HG02571 (cell line): ENCODE data around the gene TMEM237.
"Not testable (repeated sequence)": the region's sequence is repeated elsewhere in the genome, so short reads cannot be mapped to it uniquely, and the experiment has no call there.

Experiments used
- ATAC-seq: cut with Tn5 transposase; IDR thresholded peaks from one replicate; pipeline ENCODE4 v1.9.1; 2021; ENCODE audit warnings: mild to moderate bottlenecking, moderate library complexity; ENCODE audit not compliant: unreplicated experiment

TMEM237 gene

DNA sequence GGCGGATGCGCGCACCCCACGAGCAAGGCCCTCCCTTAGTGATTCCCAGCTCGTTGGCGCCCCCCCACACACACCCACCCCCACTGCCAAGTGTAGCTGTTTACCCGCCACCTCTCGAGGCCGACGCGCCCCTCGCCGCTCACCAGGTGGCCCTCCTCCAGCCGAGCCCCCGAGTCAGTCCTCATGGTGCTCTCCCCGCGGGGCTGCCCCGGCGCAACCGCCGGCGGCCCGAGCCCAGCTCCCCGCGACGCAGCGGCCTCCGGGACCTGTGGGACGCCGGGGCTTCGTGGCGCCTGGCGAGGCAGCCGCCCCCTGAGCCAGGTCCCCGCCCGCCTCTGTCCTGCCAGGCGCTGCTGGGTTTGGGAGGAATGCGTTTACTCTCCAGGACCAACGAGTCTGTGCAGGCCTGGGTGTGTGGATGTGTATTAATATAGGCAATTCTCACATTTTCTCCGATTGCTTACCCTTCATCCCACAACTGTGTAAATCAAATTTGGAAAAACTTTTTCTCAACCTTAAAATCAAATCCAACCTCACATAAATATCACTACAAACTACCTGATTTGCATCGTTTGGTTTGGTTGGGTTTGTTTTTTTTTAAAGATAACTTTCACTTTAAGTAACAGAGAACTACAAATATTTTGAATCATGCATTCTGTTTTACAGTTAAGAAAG is at the start of gene TMEM237:
Gene TMEM237 (minus strand): TSS at position 288 of the 675 bp plus-strand sequence. CDS start 103 bp downstream, at position 185.
- ATAC-seq = peak; percentile 51

DNA sequence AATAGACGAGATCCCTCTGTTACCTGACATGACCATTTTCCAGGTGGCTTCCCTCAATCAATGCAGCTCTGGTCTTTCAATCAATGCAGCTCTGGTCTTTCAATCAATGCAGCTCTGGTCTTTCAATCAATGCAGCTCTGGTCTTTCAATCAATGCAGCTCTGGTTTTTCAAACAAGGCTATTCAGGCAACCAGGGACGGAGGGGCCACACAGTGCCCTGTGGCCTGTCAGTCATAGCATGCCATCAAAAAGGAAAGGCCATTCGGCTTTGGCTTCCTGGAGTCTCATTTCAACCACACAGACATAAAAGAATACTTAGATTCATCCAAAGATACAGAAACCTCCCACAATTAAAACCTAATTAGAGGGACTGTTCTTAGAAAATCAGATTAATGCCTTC is 41.9 kb upstream of the TMEM237 start:
- ATAC-seq = no peak

DNA sequence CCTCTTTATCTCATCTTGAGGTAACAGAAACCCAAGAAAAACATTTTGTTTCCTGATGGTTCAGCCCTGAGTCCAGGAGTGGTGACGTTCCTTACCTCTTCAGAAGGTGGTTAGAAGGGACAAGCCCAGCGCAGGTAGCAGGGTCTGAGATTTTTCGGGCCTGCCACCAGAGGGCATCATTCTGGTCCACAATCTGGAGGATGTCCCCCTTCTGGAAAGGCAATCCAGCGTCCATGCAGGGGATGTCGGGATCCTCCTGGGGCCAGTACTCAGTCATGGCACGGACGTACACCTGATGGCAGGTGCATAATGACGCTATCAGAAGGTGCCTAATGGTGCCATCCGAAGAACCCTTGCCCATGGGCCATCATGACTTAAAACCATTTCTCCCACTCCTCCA is 37.4 kb upstream of the TMEM237 start:
- no peak for ATAC-seq

DNA sequence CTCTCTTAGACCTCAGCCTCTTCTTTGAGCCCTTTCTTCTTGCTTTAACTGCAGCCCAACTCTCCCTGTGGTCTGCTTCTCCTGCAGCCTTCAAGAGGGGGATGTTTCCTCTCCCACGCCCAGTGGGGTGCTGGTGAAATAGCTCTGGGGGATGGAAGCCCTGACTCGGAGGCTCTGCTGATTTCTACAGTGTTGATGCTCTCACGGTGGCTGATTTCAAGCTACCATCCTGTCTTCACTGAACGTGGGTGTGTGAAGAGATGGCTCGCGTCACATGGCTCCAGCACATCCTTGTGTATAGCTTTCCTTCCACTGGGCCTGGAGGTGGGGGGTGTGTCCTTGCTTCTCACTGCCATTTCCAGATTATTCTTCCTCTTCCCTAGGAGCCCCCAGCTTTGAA is 35.1 kb upstream of the TMEM237 start:
- no peak for ATAC-seq

DNA sequence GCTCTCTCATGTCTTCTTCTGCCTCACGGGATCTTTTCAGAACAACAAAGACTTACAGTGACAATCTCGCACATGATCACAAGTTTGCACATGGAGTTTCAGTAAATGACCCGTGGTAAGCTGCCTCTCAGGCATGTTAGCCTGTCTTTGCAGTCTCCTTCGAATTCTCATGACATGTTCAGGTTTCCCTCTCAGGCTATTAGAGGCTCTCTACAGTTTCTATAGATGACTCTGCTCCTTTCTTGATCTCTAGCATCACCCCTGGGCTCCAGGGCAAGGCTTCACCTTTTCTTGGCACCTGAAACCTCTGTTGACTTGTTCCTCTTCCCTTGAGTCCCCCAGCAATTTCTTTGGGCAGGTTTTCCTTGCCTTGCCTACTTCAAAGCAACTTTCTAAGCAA is 32.2 kb upstream of the TMEM237 start:
- ATAC-seq = no peak

GRCh38 chr2:201674794-201675193 is 31.5 kb upstream of the TMEM237 start:
- no peak for ATAC-seq

DNA sequence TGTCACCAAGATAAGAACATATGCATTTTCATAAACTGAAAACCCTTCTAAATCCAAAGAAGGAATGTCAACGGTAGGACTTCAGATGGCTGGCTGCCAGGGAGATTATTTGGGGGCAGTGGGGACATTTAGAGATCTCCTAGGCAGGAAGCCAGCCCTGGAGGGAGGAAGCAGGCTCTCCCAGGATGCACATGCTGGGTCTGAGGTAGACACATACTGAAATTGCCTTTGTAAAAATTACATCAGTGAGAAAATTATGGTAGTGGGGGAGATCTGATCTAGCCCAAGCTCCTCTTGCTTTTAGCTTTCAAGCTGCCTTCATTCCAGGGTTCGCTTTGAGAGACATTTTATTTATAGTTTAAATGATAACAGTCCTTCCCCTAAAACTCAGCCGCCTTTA is 31.0 kb upstream of the TMEM237 start:
- ATAC-seq = no peak

DNA sequence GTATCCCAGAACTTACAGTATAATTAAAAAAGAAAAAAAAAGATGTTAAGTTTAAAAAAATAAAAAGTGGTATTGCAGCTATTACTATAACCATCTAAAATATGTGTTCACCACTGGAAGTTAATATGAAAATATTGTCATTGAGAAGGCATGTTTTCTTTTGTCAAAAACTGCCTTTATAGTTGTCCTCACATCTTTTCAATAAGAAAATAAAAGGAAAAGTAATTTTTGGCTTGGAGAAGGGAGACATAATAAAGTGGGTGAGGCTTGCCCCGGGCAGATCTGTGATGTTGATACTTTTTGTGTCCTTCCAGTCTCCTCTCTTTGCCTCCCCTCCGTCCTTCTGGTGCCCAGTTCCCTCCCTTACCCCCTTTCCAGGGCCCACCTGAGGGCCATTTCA is 30.2 kb upstream of the TMEM237 start:
- ATAC-seq = no peak

- not testable (repeated sequence) for ATAC-seq
These were observed 27.9 kb upstream of the TMEM237 start for GRCh38 chr2:201671205-201671604.

GRCh38 chr2:201669865-201670264 is 26.6 kb upstream of the TMEM237 start:
- no peak for ATAC-seq

DNA sequence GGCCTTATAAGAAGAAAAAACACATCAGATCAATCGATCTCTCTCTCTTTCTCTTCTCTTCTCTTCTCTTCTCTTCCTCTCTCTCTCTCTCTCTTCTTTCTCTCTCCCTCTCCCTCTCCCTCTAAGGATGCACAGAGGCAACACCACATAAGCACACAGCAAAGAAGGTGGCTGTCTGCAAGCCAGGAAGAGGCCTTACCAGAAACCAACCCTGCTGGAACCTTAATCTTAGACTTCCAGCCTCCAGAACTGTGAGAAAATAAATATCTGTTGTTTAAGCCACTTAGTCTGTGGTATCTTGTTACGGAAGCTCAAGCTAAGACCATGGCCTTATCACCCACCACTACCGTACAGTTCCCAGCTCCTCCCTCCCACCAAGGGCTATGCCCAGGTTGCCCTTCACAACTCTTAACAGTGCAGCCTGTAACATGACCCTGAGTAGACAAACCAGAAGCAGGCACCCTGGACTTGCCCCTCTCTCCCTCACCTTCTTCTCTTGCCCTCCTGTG is 25.2 kb upstream of the TMEM237 start:
- no peak for ATAC-seq

DNA sequence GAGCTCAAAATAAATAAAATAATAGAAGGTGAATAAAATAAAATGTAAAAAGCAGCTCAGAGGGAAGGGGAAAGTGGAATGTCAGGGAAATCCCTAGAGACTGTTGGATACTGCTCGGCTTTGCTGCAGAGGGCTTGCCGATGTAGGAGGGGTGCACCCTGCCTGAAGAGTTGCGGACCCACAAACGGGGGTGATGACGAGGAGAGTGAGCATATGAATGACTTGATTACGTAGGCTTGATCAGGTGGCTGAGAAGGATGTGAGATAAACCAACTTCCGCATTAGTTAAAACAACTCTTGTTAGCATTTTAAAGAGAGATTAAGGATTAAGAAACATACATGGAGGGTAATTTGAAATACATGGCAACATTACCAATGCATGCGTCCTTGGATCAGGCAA is 21.0 kb upstream of the TMEM237 start:
- no peak for ATAC-seq

- no peak for ATAC-seq
These were observed 18.1 kb upstream of the TMEM237 start for GRCh38 chr2:201661366-201661765.

- ATAC-seq = no peak
These were observed 17.1 kb upstream of the TMEM237 start for GRCh38 chr2:201660293-201660895.

GRCh38 chr2:201656740-201657139 is 13.4 kb upstream of the TMEM237 start:
- no peak for ATAC-seq

DNA sequence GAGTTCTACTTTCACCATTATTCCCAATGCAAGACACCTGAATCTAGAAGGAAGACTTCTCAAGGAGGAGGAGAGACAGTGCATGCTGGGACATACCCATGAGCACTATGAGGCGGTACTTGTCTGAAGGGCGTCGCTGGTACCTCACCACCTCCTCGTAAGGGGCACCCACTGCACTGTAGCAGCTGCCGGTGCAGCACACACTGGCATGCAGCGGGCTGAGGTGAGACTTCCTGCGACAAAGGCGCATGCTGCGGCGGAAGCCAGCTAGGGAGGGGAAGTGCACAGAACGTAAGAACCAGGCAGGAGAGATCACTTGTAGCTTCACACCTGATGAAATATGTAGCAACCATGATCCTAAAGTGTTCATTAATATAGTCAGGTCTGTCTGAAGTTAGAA is 12.8 kb upstream of the TMEM237 start:
- no peak for ATAC-seq

- no peak for ATAC-seq
These were observed 11.5 kb upstream of the TMEM237 start for GRCh38 chr2:201654616-201655384.

DNA sequence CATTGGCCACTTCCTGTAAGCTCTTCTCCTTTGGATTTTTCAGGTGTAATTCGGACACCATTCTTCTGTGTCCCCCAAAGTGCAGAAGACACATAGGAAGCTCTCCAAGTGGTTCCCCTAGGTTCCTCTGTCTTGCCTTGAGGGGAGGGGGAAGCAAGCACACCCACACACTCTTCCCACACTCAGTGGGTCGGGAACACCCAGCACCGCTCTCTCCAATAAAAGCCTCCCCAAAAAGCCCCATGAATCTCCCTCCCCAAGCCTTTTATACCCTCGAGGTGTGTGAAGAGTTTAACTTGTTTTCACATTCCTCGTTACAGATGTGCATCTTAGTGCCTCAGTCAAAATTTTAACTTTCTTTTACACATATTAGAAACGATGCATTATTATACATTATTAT is 9.9 kb upstream of the TMEM237 start:
- no peak for ATAC-seq

DNA sequence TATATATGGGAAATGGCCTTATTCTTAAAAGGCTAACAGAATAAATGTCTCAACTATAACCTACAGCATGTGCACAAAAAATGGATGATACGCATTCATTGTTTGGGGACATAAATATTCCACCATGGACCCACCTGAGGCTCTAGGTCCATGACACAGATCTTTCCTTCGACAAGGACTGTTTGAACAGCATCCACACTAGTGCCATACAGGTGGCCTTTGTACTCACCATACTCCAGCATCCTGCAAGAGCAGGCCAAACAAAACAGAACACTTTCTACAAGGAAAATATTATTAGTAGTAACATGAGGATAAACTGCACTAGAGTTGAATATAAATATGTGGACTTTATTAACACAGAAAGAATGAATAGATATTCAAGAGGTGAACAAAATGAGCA is 6.1 kb upstream of the TMEM237 start:
- ATAC-seq = no peak

GRCh38 chr2:201647431-201647830 is 4.1 kb upstream of the TMEM237 start:
- no peak for ATAC-seq

DNA sequence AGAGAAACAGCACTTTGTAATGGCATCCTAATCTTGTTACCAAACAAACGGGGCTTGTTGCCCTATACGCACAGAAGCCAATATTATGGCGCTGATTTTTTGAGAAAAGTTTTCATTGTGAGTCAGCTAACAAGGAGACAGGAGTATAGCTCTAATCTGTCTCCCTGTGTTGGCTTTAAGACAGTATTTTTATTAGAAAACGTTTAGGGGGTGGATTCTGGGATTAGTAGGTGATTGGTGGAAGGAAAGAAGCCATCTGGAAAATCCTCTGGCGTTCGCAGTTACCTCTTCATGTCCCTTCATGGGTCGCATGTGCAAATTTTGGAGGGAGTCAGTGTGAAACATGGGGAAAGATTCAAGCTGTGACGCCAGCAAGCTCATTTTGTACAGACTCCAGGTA is 698 bp upstream of the TMEM237 start:
- ATAC-seq = no peak
